HFFc6 (cell line): ENCODE data around the gene DNAH9. TPM values are rescaled to one million over a fixed set of nuclear protein-coding genes. Genes with fewer than 3 reads are reported as not detected.

Experiments used
- DNase-seq: peaks from one replicate; pipeline ENCODE4 v3.0.0-alpha.2; 2018
- H3K27ac Mint-ChIP-seq: 2 replicates; pipeline ENCODE4 v1.8.0; 2020; ENCODE audit warnings: mild to moderate bottlenecking, mixed read lengths
- H3K27me3 Mint-ChIP-seq: 2 replicates; pipeline ENCODE4 v1.8.0; 2021; ENCODE audit warnings: mild to moderate bottlenecking, moderate library complexity, mixed read lengths; ENCODE audit not compliant: insufficient read depth
- H3K36me3 Mint-ChIP-seq: 2 replicates; pipeline ENCODE4 v1.8.0; 2021; ENCODE audit warnings: low read depth, mixed read lengths
- H3K4me1 Mint-ChIP-seq: 2 replicates; pipeline ENCODE4 v1.8.0; 2020; ENCODE audit warnings: low read depth, mixed read lengths
- H3K4me3 Mint-ChIP-seq: 2 replicates; pipeline ENCODE4 v1.8.0; 2020; ENCODE audit warnings: mild to moderate bottlenecking, moderate library complexity, mixed read lengths
- H3K9me3 Mint-ChIP-seq: 2 replicates; pipeline ENCODE4 v1.8.0; 2020; ENCODE audit warnings: mild to moderate bottlenecking, mixed read lengths
- CTCF ChIP-seq: fragments of 200-600 bp; sonication (generic); IDR thresholded peaks from 2 replicates; pipeline ENCODE4 v1.5.0; 2021; ENCODE audit warnings: antibody characterized with exemption, mild to moderate bottlenecking
- total RNA-seq, 6 experiments: library from RNA; stranded (reverse); fragmentation: NEBNext Ultra II Directional; extraction: Animal tissue kit (Norgen Biotek cat#: 25700); gene quantifications; 2 replicates in 1 of 6; 3 replicates in 5 of 6; pipeline ENCODE4 v1.2.3, GENCODE V29; 2021

DNAH9 gene
- total RNA-seq, 6 experiments from 2014 or later = not detected

DNA sequence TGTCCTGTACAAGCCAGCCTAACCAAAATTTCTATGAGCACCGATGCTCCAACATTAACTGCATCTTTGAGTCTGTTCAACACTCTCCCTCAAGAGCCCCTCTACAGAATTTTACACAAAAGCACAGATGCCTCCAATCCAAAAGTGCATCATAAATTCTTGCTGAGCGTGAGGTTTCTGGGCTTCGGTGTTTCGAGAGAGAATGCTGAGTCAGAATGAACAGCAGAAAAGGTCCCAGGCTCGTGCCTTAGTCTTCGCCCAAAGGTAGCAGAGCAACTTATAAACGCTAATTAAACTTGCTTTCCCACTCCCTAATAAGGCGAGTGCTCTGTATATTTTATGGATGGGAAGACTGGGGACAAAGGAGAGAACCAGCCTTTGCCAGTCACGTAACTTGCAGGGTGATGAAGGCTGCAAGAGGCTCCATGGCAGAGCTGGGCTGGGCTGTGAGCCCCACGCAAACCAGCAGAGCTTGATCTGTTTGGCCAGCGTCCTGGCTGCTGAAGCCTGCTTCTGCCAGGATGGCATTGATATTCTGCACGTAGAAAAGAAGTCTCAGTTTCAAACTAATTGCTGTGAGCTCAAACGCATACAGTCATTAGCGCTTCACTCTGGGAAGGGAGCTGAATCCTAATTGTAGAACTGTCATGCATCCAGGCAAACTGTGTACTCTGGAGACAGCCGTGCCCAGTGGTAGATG is 138.5 kb downstream of the DNAH9 start:
- Mint-ChIP-seq H3K4me3 (no peak overlapping the region), H3K36me3 (peaks cover 5% of the 10 kb centered on the region; the same call in 1 of the 2 replicates), H3K9me3 (peaks cover 76% of the 10 kb centered on the region), H3K4me1 (no peaks in the 10 kb centered on the region), H3K27me3 (no peaks in the 10 kb centered on the region; the same call in 1 of the 2 replicates), H3K27ac (no peak overlapping the region)
- no peak for DNase-seq
- no peak for TF ChIP-seq CTCF

GRCh38 chr17:11737313-11737679 is 139.0 kb downstream of the DNAH9 start:
- Mint-ChIP-seq H3K36me3 (peaks cover 5% of the 10 kb centered on the region; the same call in 1 of the 2 replicates), H3K4me1 (no peaks in the 10 kb centered on the region), H3K27me3 (no peaks in the 10 kb centered on the region; the same call in 1 of the 2 replicates), H3K27ac (no peak overlapping the region), H3K4me3 (no peak overlapping the region), H3K9me3 (peaks cover 76% of the 10 kb centered on the region)
- TF ChIP-seq CTCF = no peak
- no peak for DNase-seq

GRCh38 chr17:11738151-11738550 is 139.9 kb downstream of the DNAH9 start:
- Mint-ChIP-seq H3K9me3 (peaks cover 75% of the 10 kb centered on the region), H3K27ac (no peak overlapping the region), H3K27me3 (no peaks in the 10 kb centered on the region), H3K4me1 (no peaks in the 10 kb centered on the region), H3K36me3 (no peaks in the 10 kb centered on the region), H3K4me3 (no peak overlapping the region)
- no peak for DNase-seq
- no peak for TF ChIP-seq CTCF

- no peak for TF ChIP-seq CTCF
- no peaks in the 10 kb centered on the region for H3K36me3 Mint-ChIP-seq
- DNase-seq = no peak
- no peak overlapping the region for H3K4me3 Mint-ChIP-seq
- no peaks in the 10 kb centered on the region for H3K27me3 Mint-ChIP-seq
- H3K4me1 Mint-ChIP-seq = no peaks in the 10 kb centered on the region
- no peak overlapping the region for H3K27ac Mint-ChIP-seq
- peaks cover 77% of the 10 kb centered on the region for H3K9me3 Mint-ChIP-seq
These were observed 141.1 kb downstream of the DNAH9 start for GRCh38 chr17:11739351-11739750.

GRCh38 chr17:11739848-11740247 is 141.6 kb downstream of the DNAH9 start:
- Mint-ChIP-seq H3K4me1 (no peaks in the 10 kb centered on the region), H3K36me3 (no peaks in the 10 kb centered on the region), H3K27me3 (no peaks in the 10 kb centered on the region), H3K27ac (no peak overlapping the region), H3K4me3 (no peak overlapping the region), H3K9me3 (peaks cover 79% of the 10 kb centered on the region)
- TF ChIP-seq CTCF = no peak
- DNase-seq = no peak
